HAP-1 (cell line): Measurements from ENCODE around the gene ZFPM1.

Source experiments
- DNase-seq, 2 experiments: peaks; one replicate each; pipeline ENCODE4 v3.0.0-alpha.2; 2016 to 2020; ENCODE audit warnings: low spot score in 2 of 2
- H3K27me3 ChIP-seq: fragments of 250-450 bp; sonication (Bioruptor Pico); 2 replicates; pipeline ENCODE4 v1.5.1; 2020; ENCODE audit warnings: low read depth, mild to moderate bottlenecking, moderate library complexity
- H3K36me3 ChIP-seq: fragments of 250-450 bp; sonication (Bioruptor Pico); replicated peaks from 2 replicates; pipeline ENCODE4 v1.5.1; 2020; ENCODE audit warnings: mild to moderate bottlenecking
- H3K4me1 ChIP-seq: fragments of 250-450 bp; sonication (Bioruptor Pico); 2 replicates; pipeline ENCODE4 v1.5.1; 2020; ENCODE audit warnings: mild to moderate bottlenecking
- H3K4me3 ChIP-seq: fragments of 250-450 bp; sonication (Bioruptor Pico); 2 replicates; pipeline ENCODE4 v1.5.1; 2020; ENCODE audit warnings: mild to moderate bottlenecking, moderate library complexity
- H3K9me3 ChIP-seq: fragments of 250-450 bp; sonication (Bioruptor Pico); 2 replicates; pipeline ENCODE4 v1.5.1; 2020; ENCODE audit warnings: mild to moderate bottlenecking, moderate library complexity
- in situ Hi-C: fragments of 300-500 bp; cut with MboI; formaldehyde crosslinking; loops from 3 replicates; pipeline ENCODE4 v1.14.3; 2020; ENCODE audit warnings: low sequenced_read_pairs, inconsistent platforms, mixed read lengths

Gene ZFPM1

DNA sequence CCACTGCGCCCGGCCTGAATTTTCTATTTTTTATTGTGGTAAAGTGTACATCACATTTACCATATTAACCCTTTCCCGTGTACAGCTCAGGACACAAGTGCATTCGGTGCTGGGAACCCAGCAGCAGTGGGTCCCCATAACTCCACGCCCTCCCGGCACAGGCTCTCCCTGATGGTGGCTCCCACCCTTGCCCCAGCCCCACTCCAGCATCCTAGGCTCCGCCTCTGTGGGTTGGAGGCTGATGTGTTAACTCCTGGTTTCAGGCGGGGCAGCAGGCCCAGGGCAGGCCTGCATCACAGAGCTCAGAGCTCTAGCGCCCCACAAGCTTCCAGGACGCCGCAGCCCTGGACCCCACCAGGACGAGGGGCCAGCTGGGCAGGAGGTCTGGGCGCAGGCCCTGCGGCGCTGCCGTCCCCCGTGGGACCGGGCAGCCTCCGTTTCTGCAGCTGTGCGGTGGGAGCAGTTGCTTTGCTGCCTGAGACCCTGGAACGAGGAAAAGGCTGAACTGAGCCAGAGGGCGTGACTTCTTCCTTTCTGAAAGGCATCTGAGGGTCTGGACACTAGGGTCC is 19.6 kb downstream of the ZFPM1 start:
- in situ Hi-C loops, result no loop called here
- Histone ChIP-seq H3K4me1 (no peaks in the 10 kb centered on the region), H3K36me3 (no peaks in the 10 kb centered on the region), H3K4me3 (no peak overlapping the region), H3K27me3 (no peaks in the 10 kb centered on the region), H3K9me3 (no peaks in the 10 kb centered on the region)
- DNase-seq, result no peak

DNA sequence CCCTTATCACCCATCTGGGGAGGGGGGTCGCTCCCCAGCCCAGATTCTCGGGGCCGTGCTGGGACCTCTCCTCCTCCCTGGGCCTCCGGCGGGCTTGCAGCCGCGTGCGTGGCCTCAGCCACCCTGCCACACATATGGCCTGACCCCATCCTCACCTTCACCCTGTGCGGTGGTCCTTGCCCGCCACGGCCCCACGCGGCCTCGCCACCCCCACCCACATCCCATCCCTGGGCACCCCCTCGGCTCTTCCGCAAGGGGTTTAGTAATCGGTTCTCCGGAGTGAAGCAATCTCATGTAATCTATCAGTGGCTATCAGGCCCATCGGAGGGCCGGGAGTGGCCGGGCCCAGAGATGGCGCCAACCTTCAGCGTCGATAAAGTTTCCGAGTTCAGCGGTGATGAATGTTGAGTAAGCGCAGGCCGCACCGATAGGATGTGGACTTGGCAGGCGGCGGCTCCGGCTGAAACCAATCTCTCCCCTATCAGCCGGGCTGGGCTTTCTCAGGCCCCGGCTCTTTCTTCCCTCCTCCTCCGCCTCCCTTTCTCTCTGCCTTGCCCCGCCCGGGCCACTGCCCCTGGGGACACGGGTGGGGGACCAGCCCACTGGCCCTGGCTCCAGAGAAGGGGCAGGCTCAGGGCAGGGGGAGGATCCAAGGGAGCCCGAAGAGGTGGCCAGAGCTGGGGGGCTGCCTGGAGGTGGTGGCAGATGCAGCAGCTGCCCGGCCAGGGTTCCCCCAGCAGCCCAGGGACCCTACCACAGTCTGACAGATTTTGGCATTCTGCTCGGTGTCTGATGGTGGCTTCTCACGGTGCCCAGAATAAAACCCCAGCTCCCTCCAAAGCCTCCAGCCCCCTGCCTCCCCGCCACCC is 20.8 kb downstream of the ZFPM1 start:
- H3K4me1 ChIP-seq, result no peaks in the 10 kb centered on the region
- in situ Hi-C loops, result no loop called here

DNA sequence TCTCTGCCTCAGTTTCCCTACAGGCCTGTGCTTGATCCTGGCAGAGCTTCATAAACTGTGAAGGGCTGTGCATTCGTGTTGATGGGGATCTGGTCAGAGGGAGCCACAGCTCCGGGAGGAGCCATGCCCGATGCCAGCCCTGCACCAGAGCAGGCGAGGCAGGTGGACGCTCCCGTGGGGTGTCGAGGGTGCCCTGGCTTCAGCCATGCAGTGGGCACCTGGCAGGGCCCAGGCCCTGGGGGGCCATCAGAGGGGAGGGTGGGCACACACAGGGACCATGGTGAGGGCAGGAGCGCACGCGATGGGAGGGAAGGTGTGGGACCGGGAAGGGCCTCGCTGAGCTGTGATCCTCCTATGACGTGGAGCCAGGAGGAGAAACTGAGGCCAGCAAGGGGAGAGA is 22.0 kb downstream of the ZFPM1 start:
- Histone ChIP-seq H3K9me3 (no peaks in the 10 kb centered on the region), H3K27me3 (no peaks in the 10 kb centered on the region), H3K4me3 (no peak overlapping the region), H3K4me1 (no peaks in the 10 kb centered on the region), H3K36me3 (no peaks in the 10 kb centered on the region)
- no peak for DNase-seq
- in situ Hi-C loops, result no loop called here

More for the DNA sequence above, 20.8 kb downstream of the ZFPM1 start:
- Histone ChIP-seq H3K27me3 (no peaks in the 10 kb centered on the region), H3K9me3 (no peaks in the 10 kb centered on the region), H3K4me3 (no peak overlapping the region), H3K36me3 (no peaks in the 10 kb centered on the region)
- DNase-seq, result no peak

DNA sequence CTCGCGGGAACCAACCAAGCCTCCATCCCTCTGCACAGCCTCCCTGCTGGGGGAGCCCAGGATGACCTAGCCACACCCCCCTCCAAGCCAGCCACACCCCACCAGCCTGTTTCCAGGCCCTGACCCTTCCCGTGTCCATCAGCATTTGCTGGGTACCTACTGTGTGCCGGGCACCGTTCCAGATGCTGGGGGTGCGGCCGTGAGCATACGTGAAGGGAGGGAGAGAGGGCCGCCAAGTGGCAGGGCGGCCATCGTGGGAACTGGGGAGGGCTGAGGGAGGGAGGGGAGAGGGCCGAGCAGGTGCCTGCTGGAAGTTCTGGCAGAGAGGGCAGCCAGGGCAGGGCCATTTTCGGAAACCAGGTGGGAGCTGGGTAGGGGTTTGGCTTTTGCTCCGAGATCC is 23.1 kb downstream of the ZFPM1 start:
- DNase-seq, result no peak
- H3K27me3 ChIP-seq, result no peaks in the 10 kb centered on the region
- no peaks in the 10 kb centered on the region for H3K36me3 ChIP-seq
- H3K4me3 ChIP-seq, result no peak overlapping the region
- H3K4me1 ChIP-seq, result no peaks in the 10 kb centered on the region
- no peaks in the 10 kb centered on the region for H3K9me3 ChIP-seq
- in situ Hi-C loops, result no loop called here

DNA sequence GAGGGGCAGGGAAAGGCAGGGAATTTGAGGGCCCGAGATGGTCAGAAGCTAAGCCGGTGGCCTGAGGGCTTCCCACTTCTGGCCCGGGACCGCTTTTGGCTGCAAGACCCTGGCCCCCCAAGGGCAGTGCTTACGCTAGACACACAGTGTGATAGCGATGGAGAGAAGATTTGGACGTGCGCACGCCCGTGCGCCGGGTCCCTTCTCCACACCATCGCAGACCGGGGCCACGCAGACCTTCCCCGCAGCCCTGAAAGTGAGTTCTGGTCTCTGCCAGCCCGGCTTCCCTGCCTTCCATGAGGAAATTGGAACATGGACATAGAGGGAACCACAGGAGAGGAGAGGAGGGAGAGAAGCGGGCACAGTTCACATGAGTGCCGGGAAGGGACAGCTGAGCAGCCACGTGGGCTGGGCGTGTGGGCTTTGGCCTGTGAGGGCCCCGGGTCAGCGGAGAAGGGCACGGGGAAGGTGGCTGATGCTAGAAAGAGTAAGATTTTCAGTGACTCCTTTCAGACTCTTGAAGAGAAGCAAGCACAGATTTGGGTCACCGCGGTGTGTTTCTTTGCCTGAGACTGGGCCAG is 23.8 kb downstream of the ZFPM1 start:
- no peaks in the 10 kb centered on the region for H3K27me3 ChIP-seq

DNA sequence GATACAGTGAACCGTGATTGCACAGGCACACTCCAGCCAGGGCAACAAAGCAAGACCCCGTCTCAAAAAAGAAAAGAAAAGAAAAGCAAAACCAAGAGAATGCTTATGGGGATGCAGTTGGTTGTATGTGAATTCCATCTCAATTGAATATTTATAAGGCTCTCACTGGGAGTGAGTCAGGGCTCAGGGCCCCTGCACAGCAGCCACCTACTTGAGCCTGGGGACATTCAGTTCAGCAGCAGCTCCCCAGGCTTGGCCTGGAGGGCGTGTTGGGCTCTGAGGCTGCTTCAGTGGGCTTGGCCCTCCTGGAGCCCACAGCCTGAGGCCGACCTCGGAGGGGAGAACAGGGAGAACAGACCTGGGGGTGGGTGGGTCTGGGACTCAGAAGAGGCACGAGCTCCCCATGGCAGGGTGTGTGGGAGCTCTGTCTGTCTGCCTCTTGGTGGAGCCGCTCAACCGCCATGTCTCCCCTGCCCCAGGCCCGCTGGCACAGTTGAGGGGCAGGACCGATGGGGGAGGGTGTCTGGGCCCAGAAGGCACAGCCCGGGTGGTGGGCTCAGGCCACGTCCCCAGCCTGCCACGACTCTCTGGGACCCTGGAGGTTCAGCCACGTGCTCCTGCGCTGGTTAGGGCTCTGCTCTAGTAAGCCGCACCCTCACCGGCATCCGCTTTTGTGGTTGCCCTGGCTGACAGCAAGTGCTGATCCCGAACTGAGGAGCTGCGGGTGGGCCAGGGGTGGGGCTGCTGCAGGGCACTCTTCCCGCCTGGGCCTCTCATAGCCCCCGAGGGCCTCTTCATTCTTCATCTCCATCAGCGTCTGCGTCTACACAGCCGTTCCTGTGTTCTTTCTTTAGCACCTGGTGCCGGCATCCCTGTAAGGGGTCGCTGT is 24.8 kb downstream of the ZFPM1 start:
- in situ Hi-C loops, result no loop called here
- Histone ChIP-seq H3K27me3 (no peaks in the 10 kb centered on the region), H3K36me3 (no peaks in the 10 kb centered on the region), H3K4me3 (no peak overlapping the region), H3K4me1 (no peaks in the 10 kb centered on the region), H3K9me3 (no peaks in the 10 kb centered on the region)
- no peak for DNase-seq

More for the DNA sequence above, 23.8 kb downstream of the ZFPM1 start:
- Histone ChIP-seq H3K36me3 (no peaks in the 10 kb centered on the region), H3K4me1 (no peaks in the 10 kb centered on the region), H3K9me3 (no peaks in the 10 kb centered on the region), H3K4me3 (no peak overlapping the region)
- in situ Hi-C loops, result no loop called here
- DNase-seq, result no peak

DNA sequence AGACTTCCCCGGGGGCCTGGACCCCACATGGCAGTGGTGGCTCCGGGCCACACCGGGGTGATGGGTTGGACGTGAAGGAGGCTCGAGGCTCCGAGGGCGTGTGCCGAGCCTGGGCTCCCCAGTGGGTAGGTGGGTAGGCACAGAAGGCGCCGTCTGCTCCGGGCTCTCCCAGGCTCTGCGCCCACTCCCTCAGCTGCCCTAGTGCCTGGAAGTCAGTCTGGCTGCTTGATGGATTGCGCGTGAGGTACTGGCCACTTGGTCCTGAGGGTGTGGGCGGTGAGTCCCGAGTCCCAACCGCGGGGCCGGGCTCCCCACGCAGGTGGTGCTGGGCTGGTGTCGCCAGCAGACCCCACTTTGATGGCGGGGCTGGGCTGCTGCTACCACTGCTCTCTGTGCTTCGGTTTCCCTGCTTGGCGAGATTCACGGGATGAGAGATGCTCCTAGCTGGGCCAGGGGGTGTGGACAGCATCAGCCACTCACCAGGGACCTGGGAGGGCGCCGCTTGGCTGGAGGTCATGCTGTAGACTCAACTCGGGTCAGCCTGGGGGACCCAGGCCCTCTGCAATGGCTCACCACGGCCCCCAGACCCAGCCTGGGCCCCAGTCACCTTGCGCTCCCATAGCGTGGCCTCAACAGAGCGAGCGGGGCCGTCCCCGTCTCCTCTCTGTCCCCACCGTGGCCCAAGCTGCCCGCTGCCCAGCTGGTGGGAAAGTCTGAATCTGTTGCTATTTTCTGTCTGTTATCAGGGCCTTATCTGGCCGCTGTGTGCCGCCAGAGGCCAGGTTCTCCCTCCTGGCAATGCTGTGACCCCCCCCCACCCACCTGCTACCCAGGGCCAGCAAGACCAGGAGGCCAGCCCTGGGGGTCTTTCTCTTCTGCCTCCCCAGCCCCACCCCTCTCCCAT is 26.1 kb downstream of the ZFPM1 start:
- no peaks in the 10 kb centered on the region for H3K9me3 ChIP-seq
- H3K4me3 ChIP-seq, result no peak overlapping the region
- H3K4me1 ChIP-seq, result no peaks in the 10 kb centered on the region
- in situ Hi-C loops, result no loop called here
- no peaks in the 10 kb centered on the region for H3K27me3 ChIP-seq
- no peaks in the 10 kb centered on the region for H3K36me3 ChIP-seq
- DNase-seq, result no peak

DNA sequence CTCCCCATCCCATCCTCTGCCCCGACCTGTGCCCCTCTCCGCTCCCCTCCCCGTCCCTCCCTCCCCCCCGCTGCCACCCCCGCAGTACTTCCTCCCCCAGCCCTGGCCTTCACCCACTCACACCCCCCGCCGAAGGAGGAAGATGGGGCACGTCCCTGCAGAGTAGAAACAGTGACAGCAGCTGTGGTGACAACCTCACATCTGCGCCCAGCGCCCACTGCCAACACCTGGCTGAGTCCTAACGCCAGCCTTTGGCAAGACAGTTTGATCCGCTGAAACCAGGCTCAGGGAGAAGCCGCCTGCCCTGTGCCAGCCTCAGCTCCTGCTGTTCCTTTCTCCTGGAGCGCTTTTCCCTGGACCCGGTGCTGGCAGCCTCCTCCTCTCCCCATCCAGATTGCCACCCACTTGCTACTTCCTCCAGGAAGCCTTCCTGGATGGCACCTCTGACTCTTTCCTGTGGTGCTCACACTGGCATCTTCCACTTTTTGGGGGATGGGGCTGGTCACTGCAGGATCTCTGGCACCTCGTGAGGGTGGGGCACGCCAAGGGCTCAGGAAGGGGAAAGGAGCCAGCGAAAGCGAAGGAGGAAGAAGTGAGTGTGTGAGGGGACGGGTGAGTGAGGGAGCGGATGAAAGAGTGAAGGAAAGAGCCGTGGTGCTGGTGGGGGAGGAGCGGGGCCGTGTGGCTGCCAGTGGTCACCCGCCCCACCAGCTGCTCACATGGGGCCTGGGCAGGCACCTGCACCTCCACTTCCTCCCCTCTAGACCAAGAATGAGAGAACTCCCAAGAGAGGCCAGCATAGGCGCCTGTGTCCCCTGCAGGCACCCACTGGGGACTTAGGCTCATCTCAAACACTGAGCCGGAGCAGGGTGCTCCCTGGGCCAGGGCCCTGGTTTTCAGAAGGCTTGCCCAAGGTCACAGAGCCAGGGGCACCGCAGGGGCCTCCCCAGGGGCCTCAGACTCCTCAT is 27.0 kb downstream of the ZFPM1 start:
- H3K36me3 ChIP-seq, result no peaks in the 10 kb centered on the region
- in situ Hi-C loops, result no loop called here
- no peak overlapping the region for H3K4me3 ChIP-seq
- no peaks in the 10 kb centered on the region for H3K9me3 ChIP-seq
- no peak for DNase-seq
- no peaks in the 10 kb centered on the region for H3K4me1 ChIP-seq
- H3K27me3 ChIP-seq, result no peaks in the 10 kb centered on the region

DNA sequence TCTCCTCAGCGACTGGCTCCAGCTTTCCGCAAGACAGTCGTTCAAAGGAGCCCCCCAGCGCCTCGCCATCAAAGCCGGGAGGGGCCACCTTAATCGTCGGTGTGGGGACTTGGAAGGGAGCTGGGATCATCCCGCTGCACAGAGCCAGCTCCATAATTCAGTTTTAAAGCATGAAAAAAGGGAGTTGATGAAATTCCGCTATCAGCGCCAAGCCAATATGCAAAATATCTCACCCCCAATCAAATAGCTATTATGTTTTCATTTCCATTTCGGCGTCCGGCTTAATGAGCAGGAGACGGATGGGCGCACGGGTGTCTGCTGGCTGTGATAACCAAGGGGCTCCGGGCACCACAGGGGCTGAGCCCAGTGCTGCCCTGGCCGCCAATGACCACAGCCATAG is 27.7 kb downstream of the ZFPM1 start:
- in situ Hi-C loops, result no loop called here
- no peaks in the 10 kb centered on the region for H3K9me3 ChIP-seq
- no peaks in the 10 kb centered on the region for H3K27me3 ChIP-seq
- no peak for DNase-seq
- H3K4me1 ChIP-seq, result no peaks in the 10 kb centered on the region
- H3K36me3 ChIP-seq, result no peaks in the 10 kb centered on the region
- no peak overlapping the region for H3K4me3 ChIP-seq

DNA sequence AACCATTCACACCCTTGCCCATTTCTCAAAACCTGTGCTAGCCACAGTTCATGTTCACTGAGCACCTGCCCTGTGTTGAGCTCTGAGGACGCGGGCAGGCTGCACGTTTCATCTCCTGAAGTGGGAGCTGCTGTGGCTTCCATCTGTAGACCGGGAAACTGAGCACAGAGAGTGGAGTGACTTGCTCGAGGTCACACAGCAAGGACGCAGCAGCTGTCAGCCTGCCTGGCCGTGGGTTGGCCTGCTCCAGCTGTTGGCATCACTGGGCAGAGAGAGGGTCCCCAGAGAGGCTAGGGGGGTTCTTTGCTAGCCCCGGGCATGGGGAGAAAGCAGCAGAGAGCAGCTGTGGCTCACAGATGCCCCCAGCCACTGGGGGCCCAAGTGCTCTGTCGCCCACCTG is 28.8 kb downstream of the ZFPM1 start:
- Histone ChIP-seq H3K4me3 (no peak overlapping the region), H3K9me3 (no peaks in the 10 kb centered on the region), H3K27me3 (no peaks in the 10 kb centered on the region), H3K4me1 (no peaks in the 10 kb centered on the region), H3K36me3 (no peaks in the 10 kb centered on the region)
- in situ Hi-C loops, result no loop called here
- no peak for DNase-seq

DNA sequence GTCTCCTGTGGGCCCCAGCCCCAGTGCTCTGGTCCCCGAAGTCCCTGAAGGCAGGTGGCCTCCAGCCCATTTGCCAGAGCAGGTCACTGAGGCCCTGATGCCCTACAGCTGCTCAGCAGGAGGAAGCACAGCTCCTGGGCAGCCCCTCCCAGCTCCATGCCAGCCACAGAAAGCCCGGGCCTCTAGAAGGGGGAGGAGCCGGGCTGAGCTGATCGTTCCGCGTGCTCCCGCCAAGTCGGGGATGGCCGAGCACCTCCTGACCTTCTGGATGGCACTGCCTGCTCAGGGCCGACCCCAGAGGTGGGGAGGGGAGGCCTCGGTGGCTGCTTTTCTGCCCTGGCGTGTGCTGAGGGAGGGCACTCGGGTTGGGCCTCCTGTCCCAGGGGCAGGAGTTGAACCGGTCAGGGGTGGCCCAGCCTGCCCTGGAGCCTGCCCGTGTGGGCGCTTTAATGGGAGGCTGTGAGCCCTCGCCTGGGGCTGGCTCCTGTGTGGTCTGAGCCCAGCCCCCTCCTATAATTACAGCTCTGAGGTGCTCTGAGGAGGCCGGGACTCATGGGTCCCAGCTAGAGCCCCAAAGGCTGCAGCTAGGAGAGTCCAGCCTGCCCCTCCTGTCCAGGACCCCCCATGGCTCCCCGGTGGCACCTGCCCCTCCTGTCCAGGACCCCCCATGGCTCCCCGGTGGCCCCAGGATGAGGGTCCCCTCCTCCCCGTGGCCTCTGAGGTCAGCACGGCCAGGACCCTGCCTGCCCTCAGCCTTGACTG is 29.7 kb downstream of the ZFPM1 start:
- no peak overlapping the region for H3K4me3 ChIP-seq
- in situ Hi-C loops, result no loop called here
- H3K27me3 ChIP-seq, result no peaks in the 10 kb centered on the region
- no peaks in the 10 kb centered on the region for H3K36me3 ChIP-seq
- no peak for DNase-seq
- H3K9me3 ChIP-seq, result no peaks in the 10 kb centered on the region
- H3K4me1 ChIP-seq, result no peaks in the 10 kb centered on the region

DNA sequence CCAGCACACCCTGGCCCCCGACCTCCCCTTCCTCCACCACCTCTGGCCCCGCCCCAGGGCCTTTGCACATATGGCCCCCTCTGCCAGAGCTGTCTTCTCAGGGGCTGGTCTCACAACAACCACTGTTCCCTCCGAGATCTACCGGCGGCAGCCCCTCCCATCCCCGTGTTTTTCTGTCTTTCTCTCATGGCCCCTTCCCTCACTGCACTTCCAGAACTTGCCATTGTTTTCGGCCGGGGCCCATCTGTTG is 30.2 kb downstream of the ZFPM1 start:
- in situ Hi-C loops, result no loop called here
- no peaks in the 10 kb centered on the region for H3K9me3 ChIP-seq

More for the DNA sequence above, 30.2 kb downstream of the ZFPM1 start:
- Histone ChIP-seq H3K36me3 (no peaks in the 10 kb centered on the region), H3K4me1 (no peaks in the 10 kb centered on the region), H3K4me3 (no peak overlapping the region), H3K27me3 (no peaks in the 10 kb centered on the region)
- DNase-seq, result no peak
